Medulla oblongata (tissue), 1 donor: ENCODE results near the gene TMEM269.
"Not testable (repeated sequence)": the region's sequence is repeated elsewhere in the genome, so short reads cannot be mapped to it uniquely, and the experiment has no call there.

Experiments used
- DNase-seq: peaks from one replicate; pipeline ENCODE4 v3.0.0-alpha.2; 2015; ENCODE audit errors: extremely low spot score

TMEM269 gene

DNA sequence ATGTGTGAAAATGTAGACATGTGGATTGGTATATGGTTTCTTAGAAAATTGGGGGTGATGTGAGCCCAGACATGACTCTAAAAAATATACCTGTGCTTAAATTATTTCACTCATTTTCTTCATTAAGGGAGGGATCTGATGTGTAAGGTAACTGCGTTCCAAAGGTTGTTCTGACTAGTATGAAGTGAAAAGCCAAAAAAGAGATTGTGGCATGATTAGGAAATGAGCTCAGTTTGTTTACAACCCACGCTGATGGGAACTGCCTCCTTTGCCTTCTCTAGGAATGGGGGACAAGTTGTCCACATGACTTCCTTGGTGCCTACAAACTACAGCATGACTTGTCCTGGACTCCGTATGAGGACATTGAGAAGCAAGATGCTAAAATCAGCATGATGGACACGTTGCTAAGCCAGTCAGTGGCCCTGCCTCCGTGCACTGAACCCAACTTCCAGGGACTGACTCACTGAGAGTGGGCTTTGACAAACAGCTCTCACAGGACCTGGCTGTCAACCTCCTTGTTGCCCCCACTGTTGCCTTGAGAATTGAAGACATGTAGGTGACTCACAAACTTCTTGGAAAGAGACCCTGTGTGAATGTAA, 9.8 kb upstream of the TMEM269 start:
- DNase-seq: no peak

DNA sequence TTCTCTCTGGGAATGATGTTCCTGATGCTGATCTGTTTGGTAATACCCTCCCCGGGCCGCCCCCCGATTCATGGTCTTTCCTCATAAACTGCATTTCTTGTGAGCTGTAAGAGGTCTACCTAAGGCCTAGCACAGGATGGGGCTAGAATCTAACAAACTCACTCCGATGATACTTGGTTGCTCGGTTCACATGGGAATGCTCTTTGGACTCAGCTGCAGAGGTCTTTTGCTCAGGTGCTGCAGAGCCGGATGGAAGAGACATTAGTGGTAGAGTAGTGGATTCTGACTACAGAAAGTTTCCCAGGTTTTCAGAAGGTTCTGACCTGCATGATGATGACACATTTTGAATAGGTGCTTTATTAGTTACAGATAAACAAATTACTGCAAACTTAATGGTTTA, 8.3 kb upstream of the TMEM269 start:
- no peak for DNase-seq

- peak; percentile 75 for DNase-seq
Observed at GRCh38 chr1:42777852-42778251, 6.9 kb upstream of the TMEM269 start.

DNA sequence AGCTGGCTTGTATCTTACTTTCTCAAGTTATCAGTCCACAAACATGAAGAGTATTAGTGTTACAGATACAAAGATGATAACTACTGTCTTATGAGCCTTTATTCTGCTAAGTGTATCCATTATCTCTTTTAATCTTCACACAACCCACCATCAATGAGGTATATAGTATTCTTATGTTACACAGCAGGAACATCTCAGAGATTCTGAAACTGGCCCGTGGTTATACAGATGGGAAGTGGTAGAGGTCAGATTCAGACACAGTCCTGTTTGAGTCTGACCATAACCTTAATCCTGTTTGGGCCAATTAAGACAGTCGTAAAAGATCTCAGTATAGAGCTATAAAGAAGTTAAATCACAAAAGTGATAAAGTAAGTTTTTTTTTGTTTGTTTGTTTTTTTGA, 5.1 kb upstream of the TMEM269 start:
- DNase-seq: no peak

- DNase-seq: no peak
Observed at GRCh38 chr1:42780176-42780575, 4.6 kb upstream of the TMEM269 start.

- DNase-seq: no peak
Observed at GRCh38 chr1:42783092-42783491, 1.7 kb upstream of the TMEM269 start.

DNA sequence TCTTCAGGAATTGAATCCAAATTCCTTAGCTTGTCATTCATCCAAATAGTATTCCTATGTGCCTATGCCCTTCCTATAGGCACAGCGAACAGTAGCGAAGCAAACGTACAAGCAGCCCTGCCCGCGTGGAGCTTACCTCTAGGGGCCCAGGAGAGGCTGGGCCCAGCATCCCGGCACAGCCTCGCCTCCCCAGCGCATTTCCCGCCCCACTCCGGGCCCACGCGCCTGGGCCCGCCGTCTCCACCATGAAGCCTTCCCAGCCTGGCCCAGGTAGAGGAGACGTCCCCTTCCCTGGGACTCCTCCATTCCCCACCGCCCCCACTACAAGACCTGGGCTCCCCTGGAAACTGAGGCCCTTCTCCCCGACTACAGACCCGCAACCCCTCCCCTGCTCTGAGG, 245 bp upstream of the TMEM269 start:
- no peak for DNase-seq

GRCh38 chr1:42786097-42786496, 1.3 kb downstream of the TMEM269 start:
- no peak for DNase-seq

DNA sequence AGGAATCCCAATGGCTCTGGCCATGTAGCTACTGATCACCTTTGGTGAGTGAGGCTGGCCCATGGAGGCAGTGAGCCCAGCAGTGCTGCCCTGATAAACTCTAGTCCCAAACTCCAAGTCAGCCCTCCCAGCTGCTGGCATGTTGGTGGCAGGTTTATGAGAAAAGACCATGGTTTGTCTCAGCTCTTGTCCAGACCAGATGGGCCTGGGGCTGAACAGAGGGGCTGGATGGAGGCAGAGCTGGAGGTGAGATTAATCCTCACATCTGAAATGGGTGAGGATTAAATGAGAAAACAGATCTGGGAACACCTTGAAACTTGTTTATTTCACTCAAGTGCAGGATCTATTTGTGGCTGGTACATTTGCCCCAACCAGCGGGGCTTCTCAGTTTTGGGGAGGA, 3.2 kb downstream of the TMEM269 start:
- no peak for DNase-seq

DNA sequence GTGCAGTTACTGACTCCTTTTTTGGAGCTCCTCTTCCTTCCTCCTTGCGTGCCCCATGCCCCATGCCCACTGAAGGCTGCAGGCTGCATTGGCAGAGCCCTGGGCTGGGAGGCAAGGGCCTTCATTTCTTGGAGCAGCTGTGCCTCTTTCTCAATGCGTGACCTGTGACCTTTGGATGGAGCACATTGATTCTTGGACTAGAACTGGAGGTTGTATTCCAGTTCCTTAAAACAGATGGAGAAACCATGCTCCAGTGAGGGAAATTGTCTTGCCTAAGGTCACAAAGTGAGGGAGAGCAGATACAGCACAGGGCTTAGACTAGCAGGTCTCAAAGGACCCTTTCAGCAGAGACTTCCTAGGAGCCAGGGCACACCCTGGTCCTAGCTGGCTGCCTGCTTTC, 9.0 kb downstream of the TMEM269 start:
- no peak for DNase-seq

DNA sequence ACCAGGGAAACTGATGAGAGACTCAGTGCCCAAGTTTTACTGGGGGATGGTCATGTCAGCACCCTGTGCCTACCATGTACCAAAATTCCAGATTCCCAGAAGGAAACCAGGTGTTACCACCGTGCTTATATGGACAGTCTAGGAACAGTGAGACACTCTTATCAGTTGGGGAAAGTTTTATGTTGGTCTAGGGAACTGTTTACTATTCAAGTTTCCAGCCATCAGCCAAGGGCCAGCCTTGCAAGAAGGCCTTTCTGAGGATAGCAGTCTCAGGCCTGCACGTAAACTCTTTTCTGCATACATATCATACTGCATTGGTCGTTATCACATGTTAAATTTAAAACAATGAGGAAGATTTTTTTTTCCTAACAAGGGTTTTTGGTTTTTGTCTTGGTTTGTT, 12.6 kb downstream of the TMEM269 start:
- DNase-seq: no peak

DNA sequence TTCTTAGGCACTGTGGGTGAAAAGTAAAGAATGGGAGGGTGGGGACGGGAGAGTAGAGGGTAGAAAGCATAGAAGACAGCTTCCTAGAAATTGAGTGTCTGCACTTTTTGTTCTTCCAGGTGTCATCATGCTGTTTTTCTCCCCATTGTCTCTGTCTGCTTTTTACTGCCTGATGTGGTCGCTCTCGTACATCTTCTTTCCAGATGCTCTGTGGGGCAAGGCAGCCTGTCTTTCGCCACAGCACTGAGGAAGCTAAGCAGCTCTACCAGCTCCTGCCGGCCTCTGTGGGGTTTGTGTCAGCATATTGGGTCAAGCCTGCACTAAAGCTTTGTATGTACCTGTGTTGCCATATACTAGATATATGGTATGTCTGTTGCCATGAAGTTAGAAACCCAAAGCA, 13.2 kb downstream of the TMEM269 start:
- peak; percentile 40 for DNase-seq

- no peak for DNase-seq
Observed at GRCh38 chr1:42801832-42802473, 17.2 kb downstream of the TMEM269 start.

GRCh38 chr1:42806171-42806570, 21.4 kb downstream of the TMEM269 start:
- DNase-seq: no peak

GRCh38 chr1:42806593-42806992, 21.8 kb downstream of the TMEM269 start:
- no peak for DNase-seq

DNA sequence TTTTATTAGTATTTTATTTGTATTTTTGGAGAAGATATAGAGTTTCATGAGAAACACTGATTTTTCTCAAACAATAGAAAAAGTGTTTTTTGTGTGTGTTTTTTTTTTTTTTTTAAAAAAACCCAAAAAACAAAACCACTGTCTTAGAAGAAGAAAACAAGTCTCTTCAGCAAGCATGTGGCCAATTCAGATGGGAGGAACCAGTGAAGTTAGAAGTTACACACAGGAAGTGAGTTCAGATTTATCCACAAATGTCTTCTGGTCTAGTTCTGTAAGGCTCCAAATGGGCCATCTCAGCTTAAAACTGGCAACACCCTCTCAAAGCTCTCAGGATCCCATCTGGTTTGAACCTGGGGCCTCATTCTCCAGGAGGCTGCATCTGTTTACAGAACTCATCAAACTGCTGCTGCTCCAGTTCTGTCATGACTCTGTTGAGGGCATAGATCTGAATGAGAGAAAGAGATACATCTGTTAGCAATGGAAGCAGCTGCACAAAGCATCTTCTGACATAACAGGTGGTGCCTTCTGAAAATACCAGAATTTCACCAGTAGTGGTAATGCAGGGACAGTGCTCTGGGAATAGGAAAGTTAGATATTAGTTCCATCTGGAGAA, 22.4 kb downstream of the TMEM269 start:
- no peak for DNase-seq

DNA sequence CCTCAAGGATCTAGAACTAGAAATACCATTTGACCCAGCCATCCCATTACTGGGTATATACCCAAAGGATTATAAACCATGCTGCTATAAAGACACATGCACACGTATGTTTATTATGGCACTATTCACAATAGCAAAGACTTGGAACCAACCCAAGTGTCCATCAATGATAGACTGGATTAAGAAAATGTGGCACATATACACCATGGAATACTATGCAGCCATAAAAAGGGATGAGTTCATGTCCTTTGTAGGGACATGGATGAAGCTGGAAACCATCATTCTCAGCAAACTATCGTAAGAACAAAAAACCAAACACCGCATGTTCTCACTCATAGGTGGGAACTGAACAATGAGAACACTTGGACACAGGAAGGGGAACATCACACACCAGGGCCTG, 30.0 kb downstream of the TMEM269 start:
- not testable (repeated sequence) for DNase-seq

DNA sequence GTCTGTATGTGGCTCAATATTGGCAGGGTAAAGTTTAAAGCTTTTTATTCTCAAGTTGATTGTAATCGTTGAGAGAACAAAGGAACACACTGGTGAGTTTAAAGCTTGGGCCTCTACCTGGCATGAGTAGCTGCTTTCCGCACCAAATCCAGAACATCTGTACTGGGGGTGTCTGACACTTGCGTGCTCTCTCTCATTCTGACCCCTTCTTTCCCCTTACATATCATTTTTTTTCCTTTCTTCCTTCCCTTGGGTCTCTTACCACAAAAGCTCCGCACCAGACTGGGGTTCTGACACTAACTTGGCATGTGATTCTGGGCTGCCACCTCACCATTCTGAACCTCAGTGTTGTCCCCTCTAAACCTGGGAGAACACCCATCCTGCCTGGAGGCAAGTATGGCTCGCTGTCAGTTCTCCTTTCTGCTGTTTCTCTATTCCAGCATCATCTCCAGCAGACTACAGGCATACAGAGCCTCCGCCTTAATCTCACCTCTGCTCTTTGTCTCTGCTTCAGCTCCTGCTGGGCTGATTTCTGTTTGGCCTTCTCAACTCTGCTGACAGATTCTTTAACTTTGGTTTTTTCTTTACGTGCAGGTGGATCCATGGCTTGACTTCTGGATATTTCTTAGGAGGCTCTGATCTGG, 31.3 kb downstream of the TMEM269 start:
- DNase-seq: no peak

GRCh38 chr1:42816585-42817439, 32.0 kb downstream of the TMEM269 start, which contains the start of the genes ERMAP and SVBP:
TSS of gene ERMAP (plus strand) at chr1:42817122. CDS start at chr1:42830449, 13,327 bp downstream.
TSS of gene SVBP (minus strand) at chr1:42817397. CDS start at chr1:42816544, 853 bp downstream.
- DNase-seq: peak; percentile 93

DNA sequence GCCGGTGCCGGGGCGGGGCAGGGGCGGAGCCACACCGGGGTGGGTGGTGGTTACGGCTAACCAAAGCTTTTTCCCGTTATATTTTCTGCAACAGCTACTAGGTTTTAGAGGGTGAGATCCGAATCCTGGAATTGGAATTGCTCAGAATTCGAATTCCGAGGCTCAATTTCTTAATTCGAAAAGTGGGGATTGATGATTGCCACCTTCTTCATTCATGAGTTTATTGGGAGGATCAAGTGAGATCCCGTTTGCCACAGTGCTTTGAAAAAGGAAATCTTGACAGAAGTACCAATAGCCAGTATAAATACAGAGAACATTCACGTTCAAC, 32.6 kb downstream of the TMEM269 start:
- no peak for DNase-seq

DNA sequence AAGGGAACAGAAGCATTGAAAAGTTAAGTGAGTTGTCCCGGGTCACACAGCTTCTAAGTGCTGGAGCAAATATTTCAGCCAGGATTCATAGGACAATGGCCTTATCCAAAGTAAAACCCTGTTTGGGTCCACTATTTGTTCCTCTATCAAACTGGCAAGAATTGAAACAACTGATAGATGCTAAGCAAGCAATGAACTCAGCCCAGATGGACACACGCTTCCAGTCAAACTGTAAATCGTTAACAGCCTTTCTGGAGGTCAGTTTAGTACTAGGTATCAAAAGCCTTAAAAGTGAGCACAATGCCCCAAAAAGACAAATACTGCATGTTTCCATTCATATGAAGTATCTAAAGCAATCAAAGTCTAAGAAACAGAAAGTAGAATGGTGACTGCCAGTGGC, 33.2 kb downstream of the TMEM269 start:
- DNase-seq: no peak

- no peak for DNase-seq
Observed at GRCh38 chr1:42820813-42821212, 36.0 kb downstream of the TMEM269 start.
